Ovary (tissue), 3 donors: ENCODE measurements around the gene WHAMM.

Source experiments
- EP300 ChIP-seq: sonication (generic); formaldehyde crosslinking; IDR thresholded peaks from one replicate; pipeline ENCODE4 v1.6.1; 2017; ENCODE audit warnings: antibody characterized with exemption
- POLR2A ChIP-seq: fragments of 450-650 bp; IDR thresholded peaks from one replicate; pipeline ENCODE4 v1.6.1; 2017; ENCODE audit warnings: antibody characterized with exemption, mild to moderate bottlenecking, moderate library complexity
- TF ChIP-seq, protein P1 (sequence below), 3 donors: fragments of 450-650 bp in 2 of 3; fragments of 200-600 bp in 1 of 3; IDR thresholded peaks; one replicate each; pipeline versions ENCODE4 v1.5.1 to v1.8.0; 2016 to 2022; ENCODE audit warnings: antibody characterized with exemption in 3 of 3, mild to moderate bottlenecking in 1 of 3
- donor health status: DM: no; HTN: no; CAD: no.

DNA sequence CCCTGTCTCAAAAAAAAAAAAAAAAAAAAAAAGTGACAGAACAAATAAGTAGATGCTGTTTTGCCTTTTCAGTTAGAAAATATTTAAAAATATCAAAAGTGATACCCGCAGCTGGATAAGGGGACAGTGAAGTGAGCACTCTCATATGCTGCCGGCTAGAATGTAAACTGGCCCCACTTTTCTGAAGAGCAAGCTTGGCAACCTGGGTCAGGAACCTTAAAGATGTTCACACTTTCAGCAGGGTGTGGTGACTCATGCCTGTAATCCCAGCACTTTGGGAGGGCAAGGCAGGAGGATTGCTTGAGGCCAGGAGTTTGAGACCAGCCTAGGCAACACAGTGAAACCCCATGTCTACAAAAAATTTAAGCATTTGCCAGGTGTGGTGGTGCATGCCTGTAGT, 20.9 kb upstream of the WHAMM start:
- TF ChIP-seq, protein P1, sequence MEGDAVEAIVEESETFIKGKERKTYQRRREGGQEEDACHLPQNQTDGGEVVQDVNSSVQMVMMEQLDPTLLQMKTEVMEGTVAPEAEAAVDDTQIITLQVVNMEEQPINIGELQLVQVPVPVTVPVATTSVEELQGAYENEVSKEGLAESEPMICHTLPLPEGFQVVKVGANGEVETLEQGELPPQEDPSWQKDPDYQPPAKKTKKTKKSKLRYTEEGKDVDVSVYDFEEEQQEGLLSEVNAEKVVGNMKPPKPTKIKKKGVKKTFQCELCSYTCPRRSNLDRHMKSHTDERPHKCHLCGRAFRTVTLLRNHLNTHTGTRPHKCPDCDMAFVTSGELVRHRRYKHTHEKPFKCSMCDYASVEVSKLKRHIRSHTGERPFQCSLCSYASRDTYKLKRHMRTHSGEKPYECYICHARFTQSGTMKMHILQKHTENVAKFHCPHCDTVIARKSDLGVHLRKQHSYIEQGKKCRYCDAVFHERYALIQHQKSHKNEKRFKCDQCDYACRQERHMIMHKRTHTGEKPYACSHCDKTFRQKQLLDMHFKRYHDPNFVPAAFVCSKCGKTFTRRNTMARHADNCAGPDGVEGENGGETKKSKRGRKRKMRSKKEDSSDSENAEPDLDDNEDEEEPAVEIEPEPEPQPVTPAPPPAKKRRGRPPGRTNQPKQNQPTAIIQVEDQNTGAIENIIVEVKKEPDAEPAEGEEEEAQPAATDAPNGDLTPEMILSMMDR (IDR thresholded peaks at IDR 0.05): no peak
- no peak for TF ChIP-seq EP300
- TF ChIP-seq POLR2A: no peak
